ENCODE measurements around the gene PROSER1.

DNA sequence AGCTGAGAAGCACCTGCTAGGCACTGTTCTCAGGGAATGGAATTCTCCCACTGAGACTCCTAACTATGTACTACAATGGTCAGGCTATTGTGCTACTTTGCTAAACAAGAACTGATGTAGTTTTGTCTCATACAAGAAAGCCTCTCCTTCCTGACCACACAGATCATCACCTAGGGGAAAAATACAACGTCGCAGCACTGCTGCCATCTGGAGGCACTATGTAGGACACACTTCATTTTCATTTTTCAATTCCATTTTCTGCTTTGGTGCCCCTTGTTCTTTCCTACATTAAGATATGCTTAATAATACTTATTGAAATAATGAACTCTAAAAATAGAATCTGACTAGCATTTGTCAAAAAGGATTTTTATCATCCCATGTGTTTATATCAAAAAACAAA is 21.1 kb downstream of the PROSER1 start:
- TF ChIP-seq, protein P1, sequence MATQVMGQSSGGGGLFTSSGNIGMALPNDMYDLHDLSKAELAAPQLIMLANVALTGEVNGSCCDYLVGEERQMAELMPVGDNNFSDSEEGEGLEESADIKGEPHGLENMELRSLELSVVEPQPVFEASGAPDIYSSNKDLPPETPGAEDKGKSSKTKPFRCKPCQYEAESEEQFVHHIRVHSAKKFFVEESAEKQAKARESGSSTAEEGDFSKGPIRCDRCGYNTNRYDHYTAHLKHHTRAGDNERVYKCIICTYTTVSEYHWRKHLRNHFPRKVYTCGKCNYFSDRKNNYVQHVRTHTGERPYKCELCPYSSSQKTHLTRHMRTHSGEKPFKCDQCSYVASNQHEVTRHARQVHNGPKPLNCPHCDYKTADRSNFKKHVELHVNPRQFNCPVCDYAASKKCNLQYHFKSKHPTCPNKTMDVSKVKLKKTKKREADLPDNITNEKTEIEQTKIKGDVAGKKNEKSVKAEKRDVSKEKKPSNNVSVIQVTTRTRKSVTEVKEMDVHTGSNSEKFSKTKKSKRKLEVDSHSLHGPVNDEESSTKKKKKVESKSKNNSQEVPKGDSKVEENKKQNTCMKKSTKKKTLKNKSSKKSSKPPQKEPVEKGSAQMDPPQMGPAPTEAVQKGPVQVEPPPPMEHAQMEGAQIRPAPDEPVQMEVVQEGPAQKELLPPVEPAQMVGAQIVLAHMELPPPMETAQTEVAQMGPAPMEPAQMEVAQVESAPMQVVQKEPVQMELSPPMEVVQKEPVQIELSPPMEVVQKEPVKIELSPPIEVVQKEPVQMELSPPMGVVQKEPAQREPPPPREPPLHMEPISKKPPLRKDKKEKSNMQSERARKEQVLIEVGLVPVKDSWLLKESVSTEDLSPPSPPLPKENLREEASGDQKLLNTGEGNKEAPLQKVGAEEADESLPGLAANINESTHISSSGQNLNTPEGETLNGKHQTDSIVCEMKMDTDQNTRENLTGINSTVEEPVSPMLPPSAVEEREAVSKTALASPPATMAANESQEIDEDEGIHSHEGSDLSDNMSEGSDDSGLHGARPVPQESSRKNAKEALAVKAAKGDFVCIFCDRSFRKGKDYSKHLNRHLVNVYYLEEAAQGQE (IDR thresholded peaks at IDR 0.05; ENCODE audit: insufficient read depth in 1 of 2, low read depth in 2 of 2, low read length in 2 of 2) = no peak
- TF ChIP-seq TAF1 (IDR thresholded peaks at IDR 0.05; ENCODE audit: borderline replicate concordance, insufficient read depth, low read length) (no peak), POLR2AphosphoS5 (IDR thresholded peaks at IDR 0.05; ENCODE audit: low read depth, low read length) (no peak), SIN3A (IDR thresholded peaks at IDR 0.05; ENCODE audit: borderline replicate concordance, insufficient read depth, low read length) (no peak), FOXP2 (optimal IDR thresholded peaks at IDR 0.05; ENCODE audit: borderline replicate concordance, extremely low read depth, extremely low read length, insufficient read depth) (no peak)
